Measurements from ENCODE around the gene TSPO. TPM values are rescaled to one million over a fixed set of nuclear protein-coding genes. Genes with fewer than 3 reads are reported as not detected.

The TSPO gene
- polyA plus RNA-seq, 4 donors, result 6.6 to 375 (median 242) TPM

DNA sequence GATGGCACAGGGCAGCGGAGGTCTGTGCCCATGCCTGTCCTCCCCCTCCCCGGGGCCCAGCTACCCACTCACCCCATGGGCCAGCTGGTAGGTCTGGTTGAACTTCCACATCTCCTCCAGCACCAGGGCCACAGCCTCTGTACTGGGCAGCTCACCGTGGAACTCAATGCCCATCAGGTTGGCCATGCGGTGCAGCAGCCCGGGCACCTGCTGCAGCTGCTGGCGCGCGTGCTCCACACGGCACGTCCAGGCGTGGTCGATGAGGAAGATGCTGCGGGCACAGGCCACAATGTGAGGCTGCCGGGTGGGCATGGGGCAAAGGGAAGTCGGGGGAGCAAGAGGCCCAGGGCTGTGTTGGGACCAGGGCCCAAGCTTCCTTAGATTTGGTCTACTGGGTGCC is 29.3 kb downstream of the TSPO start:
- peaks cover 0 to 19% (median 4%) of the 10 kb centered on the region in 3 donors for H3K4me1 ChIP-seq (ENCODE audit: control insufficient read depth in 3 of 3, insufficient read depth in 2 of 3, low read depth in 1 of 3, low read length in 2 of 3)
- H3K4me3 ChIP-seq (ENCODE audit: low read depth in 1 of 3, low read length in 3 of 3), result no peak overlapping the region
- H3K27ac ChIP-seq (ENCODE audit: low read depth in 1 of 3, low read length in 2 of 3), result no peak overlapping the region
- no peaks in the 10 kb centered on the region for H3K27me3 ChIP-seq (ENCODE audit: control insufficient read depth in 3 of 3, insufficient read depth in 3 of 3, low read length in 3 of 3)
- WGBS, 3 donors, result 90 to 97% (median 93%) methylated on average over 15 of the region's 15 CpGs
- FAIRE-seq (no peak), DNase-seq (no peak)
- peaks cover 0 to 81% (median 2%) of the 10 kb centered on the region in 3 donors for H3K36me3 ChIP-seq (ENCODE audit: control insufficient read depth in 3 of 3, insufficient read depth in 2 of 3, low read depth in 1 of 3, low read length in 3 of 3)
- H3K9me3 ChIP-seq (ENCODE audit: control insufficient read depth in 2 of 2, insufficient read depth in 1 of 2, low read depth in 1 of 2, low read length in 1 of 2), result no peaks in the 10 kb centered on the region

- Histone ChIP-seq H3K9me3 (ENCODE audit: control insufficient read depth in 2 of 2, insufficient read depth in 1 of 2, low read depth in 1 of 2, low read length in 1 of 2) (no peaks in the 10 kb centered on the region), H3K27me3 (ENCODE audit: control insufficient read depth in 3 of 3, insufficient read depth in 3 of 3, low read length in 3 of 3) (no peaks in the 10 kb centered on the region), H3K4me3 (ENCODE audit: low read depth in 1 of 3, low read length in 3 of 3) (no peak overlapping the region), H3K27ac (ENCODE audit: low read depth in 1 of 3, low read length in 2 of 3) (no peak overlapping the region), H3K4me1 (ENCODE audit: control insufficient read depth in 3 of 3, insufficient read depth in 2 of 3, low read depth in 1 of 3, low read length in 2 of 3) (peaks cover 0 to 21% (median 4%) of the 10 kb centered on the region in 3 donors), H3K36me3 (ENCODE audit: control insufficient read depth in 3 of 3, insufficient read depth in 2 of 3, low read depth in 1 of 3, low read length in 3 of 3) (peaks cover 0 to 73% (median 2%) of the 10 kb centered on the region in 3 donors)
- no peak for FAIRE-seq
- DNase-seq, result no peak
- WGBS, 3 donors, result 94 to 97% (median 95%) methylated on average over 13 of the region's 13 CpGs
These were observed 30.1 kb downstream of the TSPO start for GRCh38 chr22:43181321-43182076.

DNA sequence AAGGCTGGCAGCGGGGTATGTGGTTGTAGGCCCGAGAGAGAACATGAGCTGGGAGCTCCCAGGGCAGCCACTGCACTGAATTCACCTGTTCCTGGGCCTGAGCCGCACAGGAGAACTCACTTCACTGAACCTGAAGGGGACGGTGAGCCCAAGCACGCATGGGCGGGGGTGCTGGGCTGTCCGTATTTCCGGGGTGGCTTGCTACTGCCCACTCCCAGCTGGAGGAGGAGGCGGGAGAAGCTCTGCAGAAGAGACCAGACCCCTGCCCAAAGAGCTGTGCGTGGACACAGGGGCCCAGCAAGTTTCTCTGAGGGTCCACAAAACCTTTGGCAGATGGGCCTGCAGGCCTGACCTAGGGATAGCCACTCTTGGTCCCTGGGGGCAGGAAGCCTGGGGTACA is 30.8 kb downstream of the TSPO start:
- FAIRE-seq (no peak), DNase-seq (no peak)
- Histone ChIP-seq H3K27me3 (ENCODE audit: control insufficient read depth in 3 of 3, insufficient read depth in 3 of 3, low read length in 3 of 3) (no peaks in the 10 kb centered on the region), H3K27ac (ENCODE audit: low read depth in 1 of 3, low read length in 2 of 3) (no peak overlapping the region), H3K4me1 (ENCODE audit: control insufficient read depth in 3 of 3, insufficient read depth in 2 of 3, low read depth in 1 of 3, low read length in 2 of 3) (peaks cover 0 to 21% (median 4%) of the 10 kb centered on the region in 3 donors), H3K9me3 (ENCODE audit: control insufficient read depth in 2 of 2, insufficient read depth in 1 of 2, low read depth in 1 of 2, low read length in 1 of 2) (no peaks in the 10 kb centered on the region), H3K36me3 (ENCODE audit: control insufficient read depth in 3 of 3, insufficient read depth in 2 of 3, low read depth in 1 of 3, low read length in 3 of 3) (peaks cover 0 to 67% (median 2%) of the 10 kb centered on the region in 3 donors), H3K4me3 (ENCODE audit: low read depth in 1 of 3, low read length in 3 of 3) (no peak overlapping the region)
- WGBS, 3 donors, result 94 to 96% (median 96%) methylated on average over 10 of the region's 10 CpGs

DNA sequence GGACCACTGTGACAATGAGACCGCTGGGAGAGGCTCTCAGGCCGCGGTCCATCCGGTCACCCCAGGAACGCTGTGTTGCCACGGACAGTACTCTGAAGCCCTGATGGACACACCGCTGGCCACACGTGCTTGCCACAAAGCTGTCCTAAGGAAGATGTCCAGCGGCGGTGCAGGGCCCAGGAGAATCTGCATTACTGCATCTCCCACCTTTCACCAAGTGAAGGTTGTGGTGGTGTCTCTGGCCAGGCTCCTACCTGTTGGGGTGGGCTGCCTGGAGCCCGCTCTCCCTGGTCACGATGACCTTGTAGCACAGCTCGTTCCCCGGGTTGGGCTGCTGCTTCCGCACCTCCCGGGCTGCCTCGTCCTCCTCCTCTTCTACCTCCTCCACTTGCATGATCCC is 31.4 kb downstream of the TSPO start:
- DNase-seq (no peak), FAIRE-seq (no peak)

DNA sequence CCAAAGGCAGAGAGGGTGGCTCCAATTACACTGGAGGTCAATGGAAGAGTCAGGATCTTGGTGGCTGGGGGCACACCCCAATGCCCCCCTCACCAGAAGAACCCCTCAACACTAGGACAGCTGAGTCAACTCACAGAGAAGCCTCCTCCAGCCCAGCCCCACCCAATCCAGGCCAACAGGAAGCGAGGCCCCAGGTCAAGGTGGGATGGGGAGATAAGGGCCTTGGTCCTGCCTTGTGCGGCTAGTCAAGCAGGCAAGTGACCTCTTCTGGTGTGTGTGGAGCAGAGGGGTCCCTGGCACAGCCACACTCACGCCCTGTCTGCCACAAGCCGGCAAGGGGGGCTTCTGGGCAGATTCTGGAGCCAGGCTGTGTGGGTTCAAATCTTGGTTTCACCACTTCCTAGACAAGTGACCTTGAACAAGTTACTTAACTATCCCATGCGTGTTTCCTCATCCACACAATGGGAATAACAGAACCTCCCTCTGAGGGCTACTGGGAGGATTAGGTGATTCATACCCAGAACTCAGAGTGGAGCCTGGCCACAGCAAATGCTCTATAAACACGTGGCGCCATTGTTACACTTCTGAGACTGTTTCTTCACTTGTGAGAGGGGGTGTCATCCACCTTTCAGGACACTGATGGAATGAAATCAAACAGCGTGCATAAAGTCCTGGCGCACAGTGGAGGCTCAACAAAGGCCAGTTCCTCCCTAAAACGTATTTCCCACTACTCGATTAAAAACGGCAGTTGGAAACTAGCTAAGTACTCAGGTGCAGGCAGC is 32.3 kb downstream of the TSPO start:
- FAIRE-seq (no peak), DNase-seq (no peak)
- Histone ChIP-seq H3K36me3 (ENCODE audit: control insufficient read depth in 3 of 3, insufficient read depth in 2 of 3, low read depth in 1 of 3, low read length in 3 of 3) (peaks cover 0 to 54% (median 2%) of the 10 kb centered on the region in 3 donors), H3K9me3 (ENCODE audit: control insufficient read depth in 2 of 2, insufficient read depth in 1 of 2, low read depth in 1 of 2, low read length in 1 of 2) (no peaks in the 10 kb centered on the region), H3K4me3 (ENCODE audit: low read depth in 1 of 3, low read length in 3 of 3) (no peak overlapping the region), H3K27ac (ENCODE audit: low read depth in 1 of 3, low read length in 2 of 3) (no peak overlapping the region), H3K27me3 (ENCODE audit: control insufficient read depth in 3 of 3, insufficient read depth in 3 of 3, low read length in 3 of 3) (no peaks in the 10 kb centered on the region), H3K4me1 (ENCODE audit: control insufficient read depth in 3 of 3, insufficient read depth in 2 of 3, low read depth in 1 of 3, low read length in 2 of 3) (peaks cover 0 to 21% (median 4%) of the 10 kb centered on the region in 3 donors)
- WGBS, 3 donors, result 81 to 87% (median 84%) methylated on average over 12 of the region's 12 CpGs

More for the DNA sequence above, 31.4 kb downstream of the TSPO start:
- H3K27me3 ChIP-seq (ENCODE audit: control insufficient read depth in 3 of 3, insufficient read depth in 3 of 3, low read length in 3 of 3), result no peaks in the 10 kb centered on the region
- peaks cover 0 to 21% (median 4%) of the 10 kb centered on the region in 3 donors for H3K4me1 ChIP-seq (ENCODE audit: control insufficient read depth in 3 of 3, insufficient read depth in 2 of 3, low read depth in 1 of 3, low read length in 2 of 3)
- H3K9me3 ChIP-seq (ENCODE audit: control insufficient read depth in 2 of 2, insufficient read depth in 1 of 2, low read depth in 1 of 2, low read length in 1 of 2), result no peaks in the 10 kb centered on the region
- no peak overlapping the region for H3K4me3 ChIP-seq (ENCODE audit: low read depth in 1 of 3, low read length in 3 of 3)
- no peak overlapping the region for H3K27ac ChIP-seq (ENCODE audit: low read depth in 1 of 3, low read length in 2 of 3)
- H3K36me3 ChIP-seq (ENCODE audit: control insufficient read depth in 3 of 3, insufficient read depth in 2 of 3, low read depth in 1 of 3, low read length in 3 of 3), result peaks cover 0 to 61% (median 2%) of the 10 kb centered on the region in 3 donors
- WGBS, 3 donors, result 94 to 97% (median 96%) methylated on average over 17 of the region's 17 CpGs

DNA sequence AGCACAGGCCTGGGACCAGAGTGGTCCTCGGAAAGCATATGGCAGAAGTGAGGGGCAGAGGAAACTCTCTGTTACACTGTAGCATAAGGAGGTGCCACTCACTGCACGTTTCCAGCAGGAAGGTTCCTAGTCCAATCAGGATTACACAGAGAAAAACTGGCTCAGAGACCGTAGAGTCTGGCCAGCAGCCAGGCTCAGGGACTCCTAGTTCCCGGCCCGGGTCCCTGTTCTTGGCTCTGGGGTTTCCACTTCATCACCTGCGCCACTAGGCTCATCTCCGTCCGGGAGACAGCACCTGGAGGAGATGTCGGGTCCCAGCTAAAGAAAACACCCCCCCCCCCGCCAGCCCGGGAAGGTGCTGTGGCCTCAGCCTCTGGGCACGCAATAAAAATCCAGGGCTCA is 34.5 kb downstream of the TSPO start:
- H3K27ac ChIP-seq (ENCODE audit: low read depth in 1 of 3, low read length in 2 of 3), result peak overlapping the region in 2 of 3 donors; percentile 37 to 87
- FAIRE-seq, result no peak
- WGBS, 3 donors, result 9 to 20% (median 11%) methylated on average over 11 to 12 of the region's 12 CpGs
- H3K4me3 ChIP-seq (ENCODE audit: low read depth in 1 of 3, low read length in 3 of 3), result peak overlapping the region; percentile 54 to 75 (median 59)
- no peaks in the 10 kb centered on the region for H3K9me3 ChIP-seq (ENCODE audit: control insufficient read depth in 2 of 2, insufficient read depth in 1 of 2, low read depth in 1 of 2, low read length in 1 of 2)
- H3K4me1 ChIP-seq (ENCODE audit: control insufficient read depth in 3 of 3, insufficient read depth in 2 of 3, low read depth in 1 of 3, low read length in 2 of 3), result peaks cover 0 to 21% (median 4%) of the 10 kb centered on the region in 3 donors
- no peaks in the 10 kb centered on the region for H3K27me3 ChIP-seq (ENCODE audit: control insufficient read depth in 3 of 3, insufficient read depth in 3 of 3, low read length in 3 of 3)
- peaks cover 0 to 32% (median 0%) of the 10 kb centered on the region in 3 donors for H3K36me3 ChIP-seq (ENCODE audit: control insufficient read depth in 3 of 3, insufficient read depth in 2 of 3, low read depth in 1 of 3, low read length in 3 of 3)
- DNase-seq, result peak; percentile 56 to 78

DNA sequence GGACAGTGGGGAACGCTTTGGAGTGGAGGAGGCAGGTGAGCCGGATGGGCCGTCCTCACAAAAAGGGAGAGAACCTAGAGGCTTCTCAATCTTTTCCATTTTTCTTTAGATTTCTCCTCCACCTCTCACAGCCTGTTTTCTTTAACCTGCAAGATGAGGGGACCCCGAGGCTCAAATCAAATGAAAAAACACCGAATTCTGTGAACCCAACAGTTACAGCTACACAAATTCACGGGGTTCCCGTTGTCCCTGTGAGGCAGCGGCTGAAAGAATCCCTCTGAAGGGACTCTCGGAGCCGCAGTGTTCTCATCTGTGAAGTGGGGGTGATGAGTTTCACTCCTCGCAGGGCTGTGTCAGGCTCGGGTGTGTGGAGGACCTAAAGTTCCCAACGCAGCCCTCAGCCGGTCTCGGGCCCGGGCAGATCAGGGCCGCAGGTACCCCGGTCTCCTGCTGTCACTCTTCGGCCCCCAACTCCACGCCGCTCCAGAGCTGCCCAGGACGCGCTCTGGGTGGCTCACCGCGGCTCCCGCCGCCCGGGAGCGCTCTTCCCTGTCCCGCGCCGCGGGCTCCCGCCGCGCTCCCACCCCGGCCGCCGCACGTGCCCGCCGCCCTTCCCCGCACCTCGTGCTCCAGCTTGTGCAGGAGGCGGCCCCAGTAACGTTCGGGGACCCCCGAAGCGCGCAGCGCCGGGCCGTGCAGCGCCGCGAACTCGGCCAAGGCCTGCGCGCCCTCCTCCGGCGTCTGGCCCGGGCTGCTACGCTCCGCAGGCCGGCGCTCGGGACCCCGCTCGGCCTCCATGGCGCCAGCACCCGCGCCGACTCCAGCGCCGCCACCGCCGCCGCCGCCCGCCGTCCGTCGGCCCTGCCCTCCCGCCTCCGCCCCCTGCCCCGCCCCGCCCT is 35.2 kb downstream of the TSPO start, which contains the start of gene TTLL12:
Gene TTLL12, minus strand, starts transcription at position 863 of the 899 bp plus-strand sequence. Its CDS starts 65 bp downstream, at position 798.
- H3K36me3 ChIP-seq (ENCODE audit: control insufficient read depth in 3 of 3, insufficient read depth in 2 of 3, low read depth in 1 of 3, low read length in 3 of 3), result peaks cover 0 to 26% (median 0%) of the 10 kb centered on the region in 3 donors
- H3K27ac ChIP-seq (ENCODE audit: low read depth in 1 of 3, low read length in 2 of 3), result peak within 1 kb of the TSS; percentile 89 to 94 (median 93)
- DNase-seq (peak; percentile 45 to 89), FAIRE-seq (no peak)
- H3K4me1 ChIP-seq (ENCODE audit: control insufficient read depth in 3 of 3, insufficient read depth in 2 of 3, low read depth in 1 of 3, low read length in 2 of 3), result peaks cover 0 to 21% (median 4%) of the 10 kb centered on the region in 3 donors
- peak within 1 kb of the TSS; percentile 54 to 75 (median 59) for H3K4me3 ChIP-seq (ENCODE audit: low read depth in 1 of 3, low read length in 3 of 3)
- peaks cover 0 to 3% (median 0%) of the 10 kb centered on the region in 3 donors for H3K27me3 ChIP-seq (ENCODE audit: control insufficient read depth in 3 of 3, insufficient read depth in 3 of 3, low read length in 3 of 3)
- 1% methylated on average over 44 to 87 of the region's 87 CpGs for WGBS, 3 donors
- peaks cover 0 to 4% of the 10 kb centered on the region in 2 donors for H3K9me3 ChIP-seq (ENCODE audit: control insufficient read depth in 2 of 2, insufficient read depth in 1 of 2, low read depth in 1 of 2, low read length in 1 of 2)

Data from small intestine (tissue), 7 donors.